Hematopoietic multipotent progenitor cell treated with erythropoietin and hydrocortisone succinate and interleukin-3 and kit ligand, for 4 days (in vitro differentiated cells): ENCODE data around the gene HEMK1.

ENCODE experiments used
- DNase-seq: peaks from one replicate; pipeline ENCODE4 v3.0.0-alpha.2; 2015

HEMK1 gene

GRCh38 chr3:50617096-50617791, 47.9 kb downstream of the HEMK1 start, which contains the start of gene MAPKAPK3:
MAPKAPK3 (plus strand) TSS chr3:50617151; CDS start chr3:50617566, 415 bp downstream.
- DNase-seq = peak; percentile 76

GRCh38 chr3:50617911-50618481, 48.7 kb downstream of the HEMK1 start:
- peak; percentile 49 for DNase-seq

- DNase-seq = peak; percentile 93
Observed at GRCh38 chr3:50620420-50620819, 51.1 kb downstream of the HEMK1 start.

GRCh38 chr3:50620820-50621219, 51.5 kb downstream of the HEMK1 start:
- peak; percentile 80 for DNase-seq

GRCh38 chr3:50622881-50623280, 53.6 kb downstream of the HEMK1 start:
- no peak for DNase-seq

- DNase-seq = peak; percentile 72
Observed at GRCh38 chr3:50623840-50624474, 54.6 kb downstream of the HEMK1 start.

- DNase-seq = no peak
Observed at GRCh38 chr3:50624634-50625033, 55.3 kb downstream of the HEMK1 start.

GRCh38 chr3:50625231-50626182, 56.2 kb downstream of the HEMK1 start:
- DNase-seq = no peak

GRCh38 chr3:50626401-50626800, 57.1 kb downstream of the HEMK1 start:
- DNase-seq = no peak

- DNase-seq = peak; percentile 73
Observed at GRCh38 chr3:50627407-50628051, 58.2 kb downstream of the HEMK1 start.

GRCh38 chr3:50628601-50629000, 59.3 kb downstream of the HEMK1 start:
- DNase-seq = no peak

GRCh38 chr3:50630394-50630793, 61.1 kb downstream of the HEMK1 start:
- DNase-seq = no peak

GRCh38 chr3:50630877-50631276, 61.6 kb downstream of the HEMK1 start:
- no peak for DNase-seq

- peak; percentile 86 for DNase-seq
Observed at GRCh38 chr3:50632450-50632849, 63.1 kb downstream of the HEMK1 start.

- no peak for DNase-seq
Observed at GRCh38 chr3:50633230-50633790, 64.0 kb downstream of the HEMK1 start.

- no peak for DNase-seq
Observed at GRCh38 chr3:50635066-50635465, 65.7 kb downstream of the HEMK1 start.

GRCh38 chr3:50637011-50637410, 67.7 kb downstream of the HEMK1 start:
- no peak for DNase-seq

- no peak for DNase-seq
Observed at GRCh38 chr3:50637945-50638344, 68.6 kb downstream of the HEMK1 start.

GRCh38 chr3:50639055-50639494, 69.8 kb downstream of the HEMK1 start:
- DNase-seq = no peak

- no peak for DNase-seq
Observed at GRCh38 chr3:50642382-50642781, 73.1 kb downstream of the HEMK1 start.

- no peak for DNase-seq
Observed at GRCh38 chr3:50644561-50644960, 75.2 kb downstream of the HEMK1 start.

GRCh38 chr3:50645378-50645777, 76.1 kb downstream of the HEMK1 start:
- no peak for DNase-seq
